HepG2 (cell line): ENCODE measurements around the gene SLC35G2. TPM values are rescaled to one million over a fixed set of nuclear protein-coding genes. Genes with fewer than 3 reads are reported as not detected.

Experiments
- CC2D1A ChIP-seq: sonication (generic); formaldehyde crosslinking; IDR thresholded peaks from 2 replicates; pipeline ENCODE4 v1.8.1; 2023; ENCODE audit warnings: mild to moderate bottlenecking, missing genetic modification reagents
- CENPX ChIP-seq: sonication (generic); formaldehyde crosslinking; IDR thresholded peaks from 2 replicates; pipeline ENCODE4 v1.9.0; 2021; ENCODE audit warnings: mild to moderate bottlenecking, missing genetic modification reagents, moderate library complexity
- CHCHD3 ChIP-seq: sonication (generic); formaldehyde crosslinking; IDR thresholded peaks from 2 replicates; pipeline ENCODE4 v1.8.0; 2022; ENCODE audit warnings: mild to moderate bottlenecking, missing genetic modification reagents, moderate library complexity
- FOXK2 ChIP-seq: fragments of 450-650 bp; IDR thresholded peaks from 2 replicates; pipeline ENCODE4 v1.6.1; 2016
- HHEX ChIP-seq: IDR thresholded peaks from 2 replicates; pipeline ENCODE4 v1.6.1; 2016; ENCODE audit warnings: control low read depth
- HMGA1 ChIP-seq: sonication (generic); formaldehyde crosslinking; conservative IDR thresholded peaks from 2 replicates; pipeline ENCODE4 v1.4.0; 2020; ENCODE audit warnings: missing genetic modification reagents
- HNRNPK ChIP-seq: fragments of 200-400 bp; formaldehyde crosslinking; IDR thresholded peaks from 2 replicates; pipeline ENCODE4 v1.6.1; 2018; ENCODE audit warnings: low read length, low read depth, moderate library complexity, mild to moderate bottlenecking; ENCODE audit not compliant: poor library complexity, severe bottlenecking
- IKZF1 ChIP-seq: fragments of 450-650 bp; IDR thresholded peaks from 2 replicates; pipeline ENCODE4 v1.7.1; 2016
- KMT2A ChIP-seq: sonication (generic); formaldehyde crosslinking; IDR thresholded peaks from 2 replicates; pipeline ENCODE4 v1.4.0; 2020; ENCODE audit warnings: missing genetic modification reagents
- MBNL3 ChIP-seq: fragments of 250-450 bp; sonication (Bioruptor Pico); conservative IDR thresholded peaks from 2 replicates; pipeline ENCODE4 v1.8.0; 2022; ENCODE audit warnings: mild to moderate bottlenecking, inconsistent platforms
- NCOA2 ChIP-seq: sonication (generic); formaldehyde crosslinking; IDR thresholded peaks from 2 replicates; pipeline ENCODE4 v1.8.0; 2022; ENCODE audit warnings: inconsistent platforms
- NFE2L2 ChIP-seq: fragments of 150-350 bp; IDR thresholded peaks from 2 replicates; pipeline ENCODE4 v1.6.1; 2014; ENCODE audit warnings: low read length
- NR1H2 ChIP-seq: sonication (generic); formaldehyde crosslinking; IDR thresholded peaks from 2 replicates; pipeline ENCODE4 v1.8.1; 2022; ENCODE audit warnings: low read depth, missing genetic modification reagents, borderline replicate concordance
- PHF20 ChIP-seq: sonication (generic); formaldehyde crosslinking; IDR thresholded peaks from 2 replicates; pipeline ENCODE4 v1.5.0; 2020; ENCODE audit warnings: mild to moderate bottlenecking, missing genetic modification reagents
- PPARG ChIP-seq: conservative IDR thresholded peaks from 2 replicates; pipeline ENCODE4 v1.6.1; 2016; ENCODE audit warnings: missing biosample characterization, missing genetic modification reagents
- SMARCE1 ChIP-seq: fragments of 450-650 bp; IDR thresholded peaks from 2 replicates; pipeline ENCODE4 v1.6.1; 2017; ENCODE audit warnings: borderline replicate concordance
- THAP9 ChIP-seq: sonication (generic); formaldehyde crosslinking; IDR thresholded peaks from 2 replicates; pipeline ENCODE4; 2020; ENCODE audit warnings: missing genetic modification reagents, mild to moderate bottlenecking, borderline replicate concordance
- ZNF180 ChIP-seq: sonication (generic); formaldehyde crosslinking; IDR thresholded peaks from 2 replicates; pipeline ENCODE4 v1.4.0; 2020; ENCODE audit warnings: low read depth, missing genetic modification reagents, borderline replicate concordance
- ZNF615 ChIP-seq: sonication (generic); formaldehyde crosslinking; IDR thresholded peaks from 2 replicates; pipeline ENCODE4 v1.5.0; 2020; ENCODE audit warnings: mild to moderate bottlenecking, missing genetic modification reagents, borderline replicate concordance
- ZNF644 ChIP-seq: IDR thresholded peaks from 2 replicates; pipeline ENCODE4 v1.6.1; 2016; ENCODE audit warnings: low read depth
- polyA plus RNA-seq, 8 experiments: library from polyadenylated mRNA; depleted of rRNA in 3 of 8; stranded (reverse) in 7 of 8; unstranded in 1 of 8; fragments of >200 nt; fragmentation: Illumina TruSeq in 4 of 8; extraction: Trizol in 4 of 8; gene quantifications; 2 replicates each; pipeline versions ENCODE4 v1.2.1 to v1.2.3, GENCODE V29; 2011 to 2016; ENCODE audit warnings: low read depth in 4 of 8, missing spikeins in 1 of 8, mixed read lengths in 1 of 8; ENCODE audit not compliant: insufficient read depth in 1 of 8
- total RNA-seq, 5 experiments: library from RNA; depleted of rRNA; stranded (reverse); fragments of >200 nt; fragmentation: Illumina TruSeq; extraction: Trizol; gene quantifications; 2 replicates each; pipeline ENCODE4 v1.2.3, GENCODE V29; 2016; ENCODE audit warnings: low read depth in 1 of 5
- TF ChIP-seq, protein P1 (sequence below): sonication (generic); formaldehyde crosslinking; IDR thresholded peaks from 2 replicates; pipeline ENCODE4 v1.5.0; 2020; ENCODE audit warnings: missing genetic modification reagents
- TF ChIP-seq, protein P2 (sequence below): sonication (generic); formaldehyde crosslinking; IDR thresholded peaks from 2 replicates; pipeline ENCODE4 v1.4.0; 2020; ENCODE audit warnings: missing genetic modification reagents
- TF ChIP-seq, protein P3 (sequence below): sonication (generic); formaldehyde crosslinking; IDR thresholded peaks from 2 replicates; pipeline ENCODE4 v1.5.0; 2020; ENCODE audit warnings: mild to moderate bottlenecking, missing genetic modification reagents

The SLC35G2 gene
- total and polyA plus RNA-seq, 2 of the 13 experiments (the other 11 are each of a cell fraction or from before 2014, with no cell fraction given) = 7.6 to 10.3 TPM

DNA sequence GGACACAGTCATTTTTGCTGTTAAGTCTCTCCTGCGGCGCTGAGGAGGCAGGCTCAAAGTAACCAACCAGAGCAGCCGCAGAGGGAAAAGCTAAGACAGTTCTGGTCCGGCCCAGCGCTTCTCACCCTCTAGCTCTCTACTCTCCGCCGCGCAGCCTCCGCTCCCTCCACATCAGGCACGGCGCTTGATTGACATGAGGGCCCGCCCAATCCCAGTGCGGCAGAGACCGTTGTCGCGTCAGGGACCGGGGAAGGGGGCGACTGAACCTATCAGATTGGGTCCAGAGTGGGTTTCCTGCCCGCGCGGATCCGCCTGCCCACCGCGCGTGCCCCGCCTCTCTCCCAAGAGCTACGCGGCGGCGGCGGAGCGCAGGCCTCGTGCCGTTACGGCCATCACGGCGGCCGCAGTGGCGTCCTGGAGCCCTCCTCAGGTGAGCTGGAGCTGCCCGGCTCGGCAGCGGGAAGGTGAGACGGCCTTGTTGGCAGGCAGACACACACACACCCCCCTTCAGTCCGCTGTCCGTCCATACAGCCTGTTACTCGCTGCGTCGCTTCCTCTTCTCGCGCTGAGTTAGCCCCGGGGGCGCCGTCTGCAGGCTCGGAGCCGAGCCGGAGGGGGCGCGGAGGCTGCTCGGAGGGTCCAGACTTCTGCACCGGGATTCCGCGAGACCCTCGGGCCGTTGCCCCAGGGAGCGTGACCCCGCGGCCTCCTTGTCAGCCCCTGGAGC, 43.1 kb downstream of the SLC35G2 start, which contains the start of gene NCK1 (continued):
- TF ChIP-seq, protein P1, sequence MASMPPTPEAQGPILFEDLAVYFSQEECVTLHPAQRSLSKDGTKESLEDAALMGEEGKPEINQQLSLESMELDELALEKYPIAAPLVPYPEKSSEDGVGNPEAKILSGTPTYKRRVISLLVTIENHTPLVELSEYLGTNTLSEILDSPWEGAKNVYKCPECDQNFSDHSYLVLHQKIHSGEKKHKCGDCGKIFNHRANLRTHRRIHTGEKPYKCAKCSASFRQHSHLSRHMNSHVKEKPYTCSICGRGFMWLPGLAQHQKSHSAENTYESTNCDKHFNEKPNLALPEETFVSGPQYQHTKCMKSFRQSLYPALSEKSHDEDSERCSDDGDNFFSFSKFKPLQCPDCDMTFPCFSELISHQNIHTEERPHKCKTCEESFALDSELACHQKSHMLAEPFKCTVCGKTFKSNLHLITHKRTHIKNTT (CRISPR knock-in tag) = no peak
- TF ChIP-seq CHCHD3 (CRISPR knock-in tag) = no peak
- TF ChIP-seq NR1H2 (CRISPR knock-in tag) = no peak
- TF ChIP-seq MBNL3 (CRISPR knock-in tag) = no peak
- no peak for TF ChIP-seq CENPX (CRISPR knock-in tag)
- no peak for TF ChIP-seq FOXK2
- TF ChIP-seq, protein P2, sequence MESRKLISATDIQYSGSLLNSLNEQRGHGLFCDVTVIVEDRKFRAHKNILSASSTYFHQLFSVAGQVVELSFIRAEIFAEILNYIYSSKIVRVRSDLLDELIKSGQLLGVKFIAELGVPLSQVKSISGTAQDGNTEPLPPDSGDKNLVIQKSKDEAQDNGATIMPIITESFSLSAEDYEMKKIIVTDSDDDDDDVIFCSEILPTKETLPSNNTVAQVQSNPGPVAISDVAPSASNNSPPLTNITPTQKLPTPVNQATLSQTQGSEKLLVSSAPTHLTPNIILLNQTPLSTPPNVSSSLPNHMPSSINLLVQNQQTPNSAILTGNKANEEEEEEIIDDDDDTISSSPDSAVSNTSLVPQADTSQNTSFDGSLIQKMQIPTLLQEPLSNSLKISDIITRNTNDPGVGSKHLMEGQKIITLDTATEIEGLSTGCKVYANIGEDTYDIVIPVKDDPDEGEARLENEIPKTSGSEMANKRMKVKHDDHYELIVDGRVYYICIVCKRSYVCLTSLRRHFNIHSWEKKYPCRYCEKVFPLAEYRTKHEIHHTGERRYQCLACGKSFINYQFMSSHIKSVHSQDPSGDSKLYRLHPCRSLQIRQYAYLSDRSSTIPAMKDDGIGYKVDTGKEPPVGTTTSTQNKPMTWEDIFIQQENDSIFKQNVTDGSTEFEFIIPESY (CRISPR knock-in tag) = peak; percentile 45
- TF ChIP-seq CC2D1A (CRISPR knock-in tag) = no peak
- peak; percentile 90 for TF ChIP-seq KMT2A (CRISPR knock-in tag)
- no peak; the same call in 1 of the 2 replicates for TF ChIP-seq PPARG (CRISPR knock-in tag)
- TF ChIP-seq NCOA2 = no peak; the same call in 1 of the 2 replicates
- TF ChIP-seq HHEX (CRISPR knock-in tag) = no peak
- no peak for TF ChIP-seq ZNF180 (CRISPR knock-in tag)
- no peak for TF ChIP-seq HMGA1
- TF ChIP-seq ZNF615 (CRISPR knock-in tag) = 0 out of 2 replicates have a peak, but pooled peaks have one; percentile 30
- TF ChIP-seq PHF20 (CRISPR knock-in tag) = peak; percentile 78
- TF ChIP-seq THAP9 (CRISPR knock-in tag) = peak; percentile 73; the same call in 1 of the 2 replicates
- TF ChIP-seq SMARCE1 = no peak
- no peak for TF ChIP-seq HNRNPK
- no peak for TF ChIP-seq ZNF644 (CRISPR knock-in tag)
- no peak for TF ChIP-seq IKZF1
- TF ChIP-seq, protein P3, sequence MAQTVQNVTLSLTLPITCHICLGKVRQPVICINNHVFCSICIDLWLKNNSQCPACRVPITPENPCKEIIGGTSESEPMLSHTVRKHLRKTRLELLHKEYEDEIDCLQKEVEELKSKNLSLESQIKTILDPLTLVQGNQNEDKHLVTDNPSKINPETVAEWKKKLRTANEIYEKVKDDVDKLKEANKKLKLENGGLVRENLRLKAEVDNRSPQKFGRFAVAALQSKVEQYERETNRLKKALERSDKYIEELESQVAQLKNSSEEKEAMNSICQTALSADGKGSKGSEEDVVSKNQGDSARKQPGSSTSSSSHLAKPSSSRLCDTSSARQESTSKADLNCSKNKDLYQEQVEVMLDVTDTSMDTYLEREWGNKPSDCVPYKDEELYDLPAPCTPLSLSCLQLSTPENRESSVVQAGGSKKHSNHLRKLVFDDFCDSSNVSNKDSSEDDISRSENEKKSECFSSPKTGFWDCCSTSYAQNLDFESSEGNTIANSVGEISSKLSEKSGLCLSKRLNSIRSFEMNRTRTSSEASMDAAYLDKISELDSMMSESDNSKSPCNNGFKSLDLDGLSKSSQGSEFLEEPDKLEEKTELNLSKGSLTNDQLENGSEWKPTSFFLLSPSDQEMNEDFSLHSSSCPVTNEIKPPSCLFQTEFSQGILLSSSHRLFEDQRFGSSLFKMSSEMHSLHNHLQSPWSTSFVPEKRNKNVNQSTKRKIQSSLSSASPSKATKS (CRISPR knock-in tag) = peak; percentile 76; the same call in 1 of the 2 replicates
- TF ChIP-seq NFE2L2 = no peak
